ENCODE data around the gene DCAKD.
A peak's percentile ranks its signal among the peaks of the same experiment; 100 is the strongest.

The DCAKD gene

DNA sequence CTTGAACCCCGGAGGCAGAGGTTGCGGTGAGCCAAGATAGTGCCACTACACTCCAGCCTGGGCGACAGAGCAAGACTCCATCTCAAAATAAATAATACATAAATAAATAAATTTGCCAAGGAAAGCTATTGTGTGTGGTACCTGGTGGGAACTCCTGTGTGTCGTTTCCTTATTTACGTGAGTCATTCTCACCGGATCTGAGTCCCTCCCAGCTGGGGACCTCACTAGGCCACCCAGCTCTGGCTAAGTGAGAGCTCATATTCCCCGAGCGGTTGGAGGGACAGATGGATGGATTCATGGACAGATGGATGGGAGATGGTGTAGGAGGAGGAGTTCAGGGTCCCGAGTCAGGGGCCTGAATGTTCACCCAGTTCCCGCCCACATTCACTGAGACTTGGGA is 60.4 kb downstream of the DCAKD start:
- Histone ChIP-seq H3K9ac (ENCODE audit: low read depth, low read length) (no peak overlapping the region), H3K36me3 (ENCODE audit: control insufficient read depth, insufficient read depth, low read length) (no peaks in the 10 kb centered on the region), H3K4me3 (ENCODE audit: low read depth, low read length) (no peak overlapping the region), H3K9me3 (ENCODE audit: control insufficient read depth, insufficient read depth, low read length) (no peaks in the 10 kb centered on the region), H3K27me3 (ENCODE audit: control insufficient read depth, insufficient read depth, low read length) (peaks cover 18% of the 10 kb centered on the region), H3K4me1 (ENCODE audit: control insufficient read depth, insufficient read depth, low read length) (peaks cover 4% of the 10 kb centered on the region)

GRCh38 chr17:44989552-44990138 is 61.8 kb downstream of the DCAKD start:
- H3K4me3 ChIP-seq (ENCODE audit: low read depth, low read length): no peak overlapping the region
- H3K9ac ChIP-seq (ENCODE audit: low read depth, low read length): no peak overlapping the region

DNA sequence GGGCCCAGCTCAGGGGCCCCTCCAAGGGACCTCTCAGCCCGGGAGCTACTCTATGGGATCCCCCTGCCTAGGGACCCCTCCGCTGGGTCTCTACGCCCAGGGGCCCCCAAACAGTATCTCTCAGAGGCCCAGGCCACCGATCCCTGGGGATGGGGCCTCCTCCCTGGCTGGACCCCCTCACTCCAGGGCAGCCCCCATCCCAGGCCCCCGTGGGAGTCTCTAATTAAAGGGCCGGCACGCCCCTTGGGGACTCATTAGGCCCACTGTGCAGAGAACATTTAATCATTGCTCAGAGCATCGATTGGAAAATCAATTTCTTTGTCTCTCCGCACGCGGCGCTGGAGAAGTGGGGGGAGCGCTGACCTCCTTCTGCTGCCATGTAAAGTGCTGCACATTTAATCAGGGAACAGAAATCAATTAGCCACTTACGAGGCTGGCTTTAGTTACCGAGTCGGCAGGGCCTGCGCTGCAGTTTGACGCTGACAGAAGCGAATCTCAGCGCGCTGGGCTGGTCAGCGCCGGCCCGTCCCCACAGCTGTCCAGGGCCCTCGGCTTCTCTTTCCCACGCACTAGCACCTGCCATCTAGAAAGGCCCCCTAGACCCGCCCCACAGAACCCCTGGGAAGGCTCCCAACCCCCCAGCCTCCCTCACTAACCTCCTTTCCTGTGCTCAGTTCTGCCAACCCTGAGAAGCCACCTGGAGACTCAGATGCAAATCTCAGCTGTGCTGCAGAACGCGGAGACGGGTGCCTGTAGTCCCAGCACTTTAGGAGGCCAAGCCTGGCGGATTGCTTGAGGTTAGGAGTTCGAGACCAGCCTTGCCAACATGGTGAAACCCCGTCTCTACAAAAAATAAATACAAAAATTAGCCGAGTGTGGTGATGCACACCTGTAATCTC is 63.1 kb downstream of the DCAKD start:
- H3K27me3 ChIP-seq (ENCODE audit: control insufficient read depth, insufficient read depth, low read length): peaks cover 25% of the 10 kb centered on the region

More at GRCh38 chr17:44989552-44990138, 61.8 kb downstream of the DCAKD start:
- peaks cover 4% of the 10 kb centered on the region for H3K4me1 ChIP-seq (ENCODE audit: control insufficient read depth, insufficient read depth, low read length)
- H3K36me3 ChIP-seq (ENCODE audit: control insufficient read depth, insufficient read depth, low read length): no peaks in the 10 kb centered on the region
- peaks cover 25% of the 10 kb centered on the region for H3K27me3 ChIP-seq (ENCODE audit: control insufficient read depth, insufficient read depth, low read length)
- no peaks in the 10 kb centered on the region for H3K9me3 ChIP-seq (ENCODE audit: control insufficient read depth, insufficient read depth, low read length)

DNA sequence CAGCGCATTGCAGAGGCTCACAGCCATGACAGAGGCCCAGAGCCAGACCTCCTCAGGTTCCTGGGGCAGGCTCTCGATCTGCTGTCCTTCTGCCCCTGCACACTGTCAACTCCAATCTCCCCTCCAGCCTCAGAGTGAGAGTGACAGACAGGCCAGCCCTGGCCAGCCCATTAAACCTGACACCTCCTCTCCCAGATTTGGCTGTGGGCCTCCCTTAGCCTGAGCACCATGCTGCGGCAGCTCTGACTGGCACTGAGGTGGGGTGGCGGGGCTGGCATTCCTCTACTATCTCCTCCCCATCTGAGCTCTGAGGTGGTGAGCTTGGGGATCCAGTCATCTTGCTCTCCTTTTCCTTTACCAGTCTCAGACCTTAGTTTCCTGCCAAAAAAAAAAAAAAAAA is 67.9 kb downstream of the DCAKD start:
- peaks cover 12% of the 10 kb centered on the region for H3K27me3 ChIP-seq (ENCODE audit: control insufficient read depth, insufficient read depth, low read length)
- H3K4me1 ChIP-seq (ENCODE audit: control insufficient read depth, insufficient read depth, low read length): no peaks in the 10 kb centered on the region
- H3K4me3 ChIP-seq (ENCODE audit: low read depth, low read length): no peak overlapping the region
- H3K9ac ChIP-seq (ENCODE audit: low read depth, low read length): no peak overlapping the region
- no peaks in the 10 kb centered on the region for H3K9me3 ChIP-seq (ENCODE audit: control insufficient read depth, insufficient read depth, low read length)
- H3K36me3 ChIP-seq (ENCODE audit: control insufficient read depth, insufficient read depth, low read length): no peaks in the 10 kb centered on the region

More for the DNA sequence above, 63.1 kb downstream of the DCAKD start:
- Histone ChIP-seq H3K4me1 (ENCODE audit: control insufficient read depth, insufficient read depth, low read length) (peaks cover 4% of the 10 kb centered on the region), H3K9ac (ENCODE audit: low read depth, low read length) (no peak overlapping the region), H3K4me3 (ENCODE audit: low read depth, low read length) (peak overlapping the region; percentile 26), H3K36me3 (ENCODE audit: control insufficient read depth, insufficient read depth, low read length) (no peaks in the 10 kb centered on the region), H3K9me3 (ENCODE audit: control insufficient read depth, insufficient read depth, low read length) (no peaks in the 10 kb centered on the region)

GRCh38 chr17:44982113-44982702 is 69.2 kb downstream of the DCAKD start:
- Histone ChIP-seq H3K4me3 (ENCODE audit: low read depth, low read length) (no peak overlapping the region), H3K4me1 (ENCODE audit: control insufficient read depth, insufficient read depth, low read length) (peaks cover 2% of the 10 kb centered on the region), H3K27me3 (ENCODE audit: control insufficient read depth, insufficient read depth, low read length) (peaks cover 14% of the 10 kb centered on the region), H3K9me3 (ENCODE audit: control insufficient read depth, insufficient read depth, low read length) (no peaks in the 10 kb centered on the region), H3K9ac (ENCODE audit: low read depth, low read length) (no peak overlapping the region), H3K36me3 (ENCODE audit: control insufficient read depth, insufficient read depth, low read length) (no peaks in the 10 kb centered on the region)

GRCh38 chr17:44981221-44981968 is 70.0 kb downstream of the DCAKD start:
- Histone ChIP-seq H3K9me3 (ENCODE audit: control insufficient read depth, insufficient read depth, low read length) (no peaks in the 10 kb centered on the region), H3K4me3 (ENCODE audit: low read depth, low read length) (no peak overlapping the region), H3K9ac (ENCODE audit: low read depth, low read length) (no peak overlapping the region), H3K4me1 (ENCODE audit: control insufficient read depth, insufficient read depth, low read length) (peaks cover 2% of the 10 kb centered on the region), H3K36me3 (ENCODE audit: control insufficient read depth, insufficient read depth, low read length) (no peaks in the 10 kb centered on the region), H3K27me3 (ENCODE audit: control insufficient read depth, insufficient read depth, low read length) (peaks cover 11% of the 10 kb centered on the region)

DNA sequence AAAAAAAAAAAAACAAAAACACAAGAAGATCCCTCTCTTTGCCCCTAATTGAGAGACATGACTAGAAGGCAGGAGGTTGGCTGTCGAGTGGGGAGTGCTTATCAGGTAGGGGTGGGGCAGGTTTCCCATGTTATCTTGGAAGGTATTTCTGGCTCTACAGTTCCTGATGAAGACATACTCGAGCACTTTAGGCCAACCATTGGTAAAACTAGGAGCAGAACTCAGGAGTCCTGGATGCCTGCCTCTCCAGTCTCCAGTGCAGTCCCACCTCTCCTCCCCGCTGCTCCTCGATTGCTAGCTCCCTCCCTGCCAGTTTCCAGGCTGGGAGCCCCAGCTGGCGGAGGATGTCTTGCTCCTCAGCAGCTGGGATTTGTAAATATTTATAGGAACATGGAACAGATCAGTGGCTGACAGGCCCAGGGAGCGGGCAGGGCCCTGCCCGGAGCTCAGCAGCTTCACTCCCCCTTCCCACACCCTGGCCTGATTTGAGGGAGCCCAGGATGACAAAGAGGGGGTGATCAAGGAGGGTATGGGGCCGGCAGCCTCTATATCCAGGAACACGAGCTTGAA is 71.9 kb downstream of the DCAKD start:
- H3K4me3 ChIP-seq (ENCODE audit: low read depth, low read length): no peak overlapping the region
- H3K27me3 ChIP-seq (ENCODE audit: control insufficient read depth, insufficient read depth, low read length): peaks cover 5% of the 10 kb centered on the region
- H3K9me3 ChIP-seq (ENCODE audit: control insufficient read depth, insufficient read depth, low read length): no peaks in the 10 kb centered on the region
- H3K9ac ChIP-seq (ENCODE audit: low read depth, low read length): no peak overlapping the region
- peaks cover 2% of the 10 kb centered on the region for H3K4me1 ChIP-seq (ENCODE audit: control insufficient read depth, insufficient read depth, low read length)
- no peaks in the 10 kb centered on the region for H3K36me3 ChIP-seq (ENCODE audit: control insufficient read depth, insufficient read depth, low read length)

GRCh38 chr17:44978807-44979206 is 72.6 kb downstream of the DCAKD start:
- Histone ChIP-seq H3K9ac (ENCODE audit: low read depth, low read length) (no peak overlapping the region), H3K4me1 (ENCODE audit: control insufficient read depth, insufficient read depth, low read length) (peaks cover 2% of the 10 kb centered on the region)

GRCh38 chr17:44977814-44978550 is 73.5 kb downstream of the DCAKD start:
- H3K4me3 ChIP-seq (ENCODE audit: low read depth, low read length): no peak overlapping the region
- H3K27me3 ChIP-seq (ENCODE audit: control insufficient read depth, insufficient read depth, low read length): peaks cover 8% of the 10 kb centered on the region
- H3K9ac ChIP-seq (ENCODE audit: low read depth, low read length): no peak overlapping the region

More at GRCh38 chr17:44978807-44979206, 72.6 kb downstream of the DCAKD start:
- peaks cover 8% of the 10 kb centered on the region for H3K27me3 ChIP-seq (ENCODE audit: control insufficient read depth, insufficient read depth, low read length)
- no peaks in the 10 kb centered on the region for H3K9me3 ChIP-seq (ENCODE audit: control insufficient read depth, insufficient read depth, low read length)
- no peak overlapping the region for H3K4me3 ChIP-seq (ENCODE audit: low read depth, low read length)
- no peaks in the 10 kb centered on the region for H3K36me3 ChIP-seq (ENCODE audit: control insufficient read depth, insufficient read depth, low read length)

GRCh38 chr17:44977065-44977464 is 74.4 kb downstream of the DCAKD start:
- Histone ChIP-seq H3K4me3 (ENCODE audit: low read depth, low read length) (no peak overlapping the region), H3K4me1 (ENCODE audit: control insufficient read depth, insufficient read depth, low read length) (peaks cover 4% of the 10 kb centered on the region), H3K9ac (ENCODE audit: low read depth, low read length) (no peak overlapping the region), H3K9me3 (ENCODE audit: control insufficient read depth, insufficient read depth, low read length) (no peaks in the 10 kb centered on the region), H3K27me3 (ENCODE audit: control insufficient read depth, insufficient read depth, low read length) (peaks cover 8% of the 10 kb centered on the region), H3K36me3 (ENCODE audit: control insufficient read depth, insufficient read depth, low read length) (no peaks in the 10 kb centered on the region)

More at GRCh38 chr17:44977814-44978550, 73.5 kb downstream of the DCAKD start:
- Histone ChIP-seq H3K9me3 (ENCODE audit: control insufficient read depth, insufficient read depth, low read length) (no peaks in the 10 kb centered on the region), H3K4me1 (ENCODE audit: control insufficient read depth, insufficient read depth, low read length) (peaks cover 2% of the 10 kb centered on the region), H3K36me3 (ENCODE audit: control insufficient read depth, insufficient read depth, low read length) (no peaks in the 10 kb centered on the region)
